ENCODE results near the gene FGF14. TPM values are rescaled to one million over a fixed set of nuclear protein-coding genes. Genes with fewer than 3 reads are reported as not detected.

The FGF14 gene
- total and polyA plus RNA-seq, 7 experiments from 2014 or later = not detected

GRCh38 chr13:102291587-102292218, 110.1 kb downstream of the FGF14 start:
- ChIA-PET POLR2A (no interaction called here), CTCF (no interaction called here)
- intact Hi-C loops (cut with micrococcal nuclease) = no loop called here
- Mint-ChIP-seq H3K4me1 (no peaks in the 10 kb centered on the region), H3K36me3 (no peaks in the 10 kb centered on the region), H3K9me3 (no peaks in the 10 kb centered on the region), H3K4me3 (no peak overlapping the region), H3K27me3 (peaks cover 0 to 13% (median 5%) of the 10 kb centered on the region in 5 donors), H3K27ac (no peak overlapping the region)
- H3K27ac ChIP-seq (ENCODE audit: low read depth, low read length) = no peak overlapping the region
- ATAC-seq = no peak
- no peaks in the 10 kb centered on the region for H3K4me1 ChIP-seq (ENCODE audit: control insufficient read depth in 2 of 2, insufficient read depth in 2 of 2, low read length in 2 of 2)
- H3K36me3 ChIP-seq (ENCODE audit: control insufficient read depth in 2 of 3, insufficient read depth in 3 of 3, low read length in 3 of 3) = no peaks in the 10 kb centered on the region
- no peaks in the 10 kb centered on the region for H3K9me3 ChIP-seq (ENCODE audit: control insufficient read depth in 2 of 3, low read length in 3 of 3)
- H3K4me3 ChIP-seq (ENCODE audit: low read length) = no peak overlapping the region
- no peak for DNase-seq
- H3K27me3 ChIP-seq (ENCODE audit: control insufficient read depth in 2 of 2, insufficient read depth in 2 of 2, low read length in 2 of 2) = no peaks in the 10 kb centered on the region

- H3K4me3 Mint-ChIP-seq = no peak overlapping the region
- ATAC-seq (no peak), DNase-seq (no peak)
- no peaks in the 10 kb centered on the region for H3K4me1 Mint-ChIP-seq
- H3K9me3 ChIP-seq (ENCODE audit: control insufficient read depth in 2 of 3, low read length in 3 of 3) = no peaks in the 10 kb centered on the region
- ChIA-PET POLR2A (no interaction called here), CTCF (no interaction called here)
- no peaks in the 10 kb centered on the region for H3K4me1 ChIP-seq (ENCODE audit: control insufficient read depth in 2 of 2, insufficient read depth in 2 of 2, low read length in 2 of 2)
- intact Hi-C loops (cut with micrococcal nuclease) = no loop called here
- H3K9me3 Mint-ChIP-seq = no peaks in the 10 kb centered on the region
- H3K36me3 ChIP-seq (ENCODE audit: control insufficient read depth in 2 of 3, insufficient read depth in 3 of 3, low read length in 3 of 3) = no peaks in the 10 kb centered on the region
- no peak overlapping the region for H3K4me3 ChIP-seq (ENCODE audit: low read length)
- H3K27ac ChIP-seq (ENCODE audit: low read depth, low read length) = no peak overlapping the region
- H3K27ac Mint-ChIP-seq = no peak overlapping the region
- no peaks in the 10 kb centered on the region for H3K36me3 Mint-ChIP-seq
- no peaks in the 10 kb centered on the region for H3K27me3 ChIP-seq (ENCODE audit: control insufficient read depth in 2 of 2, insufficient read depth in 2 of 2, low read length in 2 of 2)
- H3K27me3 Mint-ChIP-seq = peaks cover 0 to 12% (median 3%) of the 10 kb centered on the region in 5 donors
Measured at GRCh38 chr13:102289606-102290005, 112.2 kb downstream of the FGF14 start.

- no peaks in the 10 kb centered on the region for H3K4me1 Mint-ChIP-seq
- H3K4me3 Mint-ChIP-seq = no peak overlapping the region
- no peak for DNase-seq
- no peaks in the 10 kb centered on the region for H3K4me1 ChIP-seq (ENCODE audit: control insufficient read depth in 2 of 2, insufficient read depth in 2 of 2, low read length in 2 of 2)
- H3K9me3 ChIP-seq (ENCODE audit: control insufficient read depth in 2 of 3, low read length in 3 of 3) = no peaks in the 10 kb centered on the region
- ChIA-PET CTCF (no interaction called here), POLR2A (no interaction called here)
- H3K9me3 Mint-ChIP-seq = peaks cover 0 to 2% (median 0%) of the 10 kb centered on the region in 11 donors
- no peak for ATAC-seq
- no peak overlapping the region for H3K27ac ChIP-seq (ENCODE audit: low read depth, low read length)
- H3K36me3 ChIP-seq (ENCODE audit: control insufficient read depth in 2 of 3, insufficient read depth in 3 of 3, low read length in 3 of 3) = no peaks in the 10 kb centered on the region
- H3K27me3 Mint-ChIP-seq = peaks cover 3 to 15% (median 11%) of the 10 kb centered on the region in 5 donors
- H3K27ac Mint-ChIP-seq = no peak overlapping the region
- no peaks in the 10 kb centered on the region for H3K36me3 Mint-ChIP-seq
- intact Hi-C loops (cut with micrococcal nuclease) = no loop called here
- no peaks in the 10 kb centered on the region for H3K27me3 ChIP-seq (ENCODE audit: control insufficient read depth in 2 of 2, insufficient read depth in 2 of 2, low read length in 2 of 2)
- H3K4me3 ChIP-seq (ENCODE audit: low read length) = no peak overlapping the region
Measured at GRCh38 chr13:102286326-102286725, 115.5 kb downstream of the FGF14 start.

- no peak overlapping the region for H3K4me3 Mint-ChIP-seq
- Histone ChIP-seq H3K4me3 (ENCODE audit: low read length) (no peak overlapping the region), H3K4me1 (ENCODE audit: control insufficient read depth in 2 of 2, insufficient read depth in 2 of 2, low read length in 2 of 2) (no peaks in the 10 kb centered on the region), H3K27ac (ENCODE audit: low read depth, low read length) (no peak overlapping the region), H3K9me3 (ENCODE audit: control insufficient read depth in 2 of 3, low read length in 3 of 3) (no peaks in the 10 kb centered on the region), H3K27me3 (ENCODE audit: control insufficient read depth in 2 of 2, insufficient read depth in 2 of 2, low read length in 2 of 2) (no peaks in the 10 kb centered on the region), H3K36me3 (ENCODE audit: control insufficient read depth in 2 of 3, insufficient read depth in 3 of 3, low read length in 3 of 3) (no peaks in the 10 kb centered on the region)
- intact Hi-C loops (cut with micrococcal nuclease) = no loop called here
- H3K9me3 Mint-ChIP-seq = peaks cover 0 to 2% (median 0%) of the 10 kb centered on the region in 11 donors
- ChIA-PET CTCF (no interaction called here), POLR2A (no interaction called here)
- H3K4me1 Mint-ChIP-seq = no peaks in the 10 kb centered on the region
- ATAC-seq = no peak
- H3K27ac Mint-ChIP-seq = no peak overlapping the region
- DNase-seq = no peak
- H3K27me3 Mint-ChIP-seq = peaks cover 0 to 30% (median 22%) of the 10 kb centered on the region in 5 donors
- no peaks in the 10 kb centered on the region for H3K36me3 Mint-ChIP-seq
Measured at GRCh38 chr13:102280366-102280765, 121.5 kb downstream of the FGF14 start.

- ChIA-PET POLR2A (no interaction called here), CTCF (no interaction called here)
- H3K27me3 ChIP-seq (ENCODE audit: control insufficient read depth in 2 of 2, insufficient read depth in 2 of 2, low read length in 2 of 2) = no peaks in the 10 kb centered on the region
- H3K27me3 Mint-ChIP-seq = peaks cover 0 to 28% (median 25%) of the 10 kb centered on the region in 5 donors
- H3K36me3 Mint-ChIP-seq = no peaks in the 10 kb centered on the region
- no peak overlapping the region for H3K27ac Mint-ChIP-seq
- H3K36me3 ChIP-seq (ENCODE audit: control insufficient read depth in 2 of 3, insufficient read depth in 3 of 3, low read length in 3 of 3) = no peaks in the 10 kb centered on the region
- intact Hi-C loops (cut with micrococcal nuclease) = no loop called here
- H3K27ac ChIP-seq (ENCODE audit: low read depth, low read length) = no peak overlapping the region
- no peaks in the 10 kb centered on the region for H3K4me1 ChIP-seq (ENCODE audit: control insufficient read depth in 2 of 2, insufficient read depth in 2 of 2, low read length in 2 of 2)
- H3K9me3 ChIP-seq (ENCODE audit: control insufficient read depth in 2 of 3, low read length in 3 of 3) = no peaks in the 10 kb centered on the region
- no peak overlapping the region for H3K4me3 ChIP-seq (ENCODE audit: low read length)
- H3K4me3 Mint-ChIP-seq = no peak overlapping the region
- no peak for DNase-seq
- H3K9me3 Mint-ChIP-seq = peaks cover 0 to 2% (median 0%) of the 10 kb centered on the region in 11 donors
- H3K4me1 Mint-ChIP-seq = no peaks in the 10 kb centered on the region
- no peak for ATAC-seq
Measured at GRCh38 chr13:102277286-102277685, 124.6 kb downstream of the FGF14 start.

DNA sequence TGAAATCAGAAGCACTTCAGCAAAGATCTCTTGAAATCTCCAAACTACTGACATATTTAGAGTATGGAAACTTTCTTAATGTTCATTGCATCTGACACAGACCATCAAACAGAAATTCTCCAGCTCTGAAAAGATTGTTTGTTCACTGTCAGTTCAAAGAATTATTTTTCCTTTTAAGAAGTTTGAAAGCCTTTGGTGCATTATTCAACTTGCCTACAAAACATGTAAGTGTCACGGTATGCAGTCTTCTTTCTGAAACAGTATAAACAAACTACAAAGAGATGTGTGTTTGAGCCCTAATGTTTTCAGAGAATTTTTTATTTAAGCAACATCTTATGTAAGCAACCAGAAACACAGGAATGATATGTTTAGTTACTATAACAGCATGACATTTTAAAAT, 125.4 kb downstream of the FGF14 start:
- no peak for ATAC-seq
- no peak overlapping the region for H3K27ac Mint-ChIP-seq
- intact Hi-C loops (cut with micrococcal nuclease) = no loop called here

GRCh38 chr13:102275969-102276368, 125.9 kb downstream of the FGF14 start:
- CTCF ChIA-PET = no interaction called here
- H3K27ac ChIP-seq (ENCODE audit: low read depth, low read length) = no peak overlapping the region
- H3K4me3 ChIP-seq (ENCODE audit: low read length) = no peak overlapping the region
- ATAC-seq (no peak), DNase-seq (no peak)
- intact Hi-C loops (cut with micrococcal nuclease) = no loop called here
- Mint-ChIP-seq H3K27ac (no peak overlapping the region), H3K9me3 (peaks cover 0 to 2% (median 0%) of the 10 kb centered on the region in 11 donors), H3K27me3 (peaks cover 0 to 29% (median 20%) of the 10 kb centered on the region in 5 donors), H3K4me3 (no peak overlapping the region), H3K36me3 (no peaks in the 10 kb centered on the region), H3K4me1 (no peaks in the 10 kb centered on the region)
- H3K36me3 ChIP-seq (ENCODE audit: control insufficient read depth in 2 of 3, insufficient read depth in 3 of 3, low read length in 3 of 3) = no peaks in the 10 kb centered on the region
- H3K4me1 ChIP-seq (ENCODE audit: control insufficient read depth in 2 of 2, insufficient read depth in 2 of 2, low read length in 2 of 2) = no peaks in the 10 kb centered on the region
- no peaks in the 10 kb centered on the region for H3K27me3 ChIP-seq (ENCODE audit: control insufficient read depth in 2 of 2, insufficient read depth in 2 of 2, low read length in 2 of 2)
- H3K9me3 ChIP-seq (ENCODE audit: control insufficient read depth in 2 of 3, low read length in 3 of 3) = no peaks in the 10 kb centered on the region
- POLR2A ChIA-PET = no interaction called here

More for the DNA sequence above, 125.4 kb downstream of the FGF14 start:
- Mint-ChIP-seq H3K36me3 (no peaks in the 10 kb centered on the region), H3K4me1 (no peaks in the 10 kb centered on the region), H3K9me3 (peaks cover 0 to under 1% (median 0%) of the 10 kb centered on the region in 11 donors), H3K4me3 (no peak overlapping the region), H3K27me3 (peaks cover 0 to 30% (median 21%) of the 10 kb centered on the region in 5 donors)
- DNase-seq = no peak
- Histone ChIP-seq H3K27me3 (ENCODE audit: control insufficient read depth in 2 of 2, insufficient read depth in 2 of 2, low read length in 2 of 2) (no peaks in the 10 kb centered on the region), H3K4me3 (ENCODE audit: low read length) (no peak overlapping the region), H3K27ac (ENCODE audit: low read depth, low read length) (no peak overlapping the region), H3K36me3 (ENCODE audit: control insufficient read depth in 2 of 3, insufficient read depth in 3 of 3, low read length in 3 of 3) (no peaks in the 10 kb centered on the region), H3K9me3 (ENCODE audit: control insufficient read depth in 2 of 3, low read length in 3 of 3) (no peaks in the 10 kb centered on the region), H3K4me1 (ENCODE audit: control insufficient read depth in 2 of 2, insufficient read depth in 2 of 2, low read length in 2 of 2) (no peaks in the 10 kb centered on the region)
- ChIA-PET POLR2A (no interaction called here), CTCF (no interaction called here)
